OCI-LY1 (cell line): ENCODE results near the gene SMOC2.

Experiments
- H2AFZ ChIP-seq: fragments of 200-600 bp; sonication (generic), shearing (Covaris generic); 2 replicates; pipeline ENCODE4 v1.6.0; 2014; ENCODE audit warnings: antibody characterized with exemption, mild to moderate bottlenecking, low read length
- H3F3A ChIP-seq: fragments of 200-600 bp; sonication (generic), shearing (Covaris generic); 2 replicates; pipeline ENCODE4 v1.6.0; 2014; ENCODE audit warnings: mild to moderate bottlenecking, antibody characterized with exemption, low read length, moderate library complexity; ENCODE audit not compliant: insufficient read depth
- H3K27ac ChIP-seq: fragments of 200-600 bp; sonication (generic); 2 replicates; pipeline ENCODE4 v1.5.1; 2014; ENCODE audit warnings: low read length, mixed run types, mild to moderate bottlenecking, low read depth; ENCODE audit not compliant: poor library complexity, severe bottlenecking
- H3K27me3 ChIP-seq: fragments of 200-600 bp; sonication (generic); 2 replicates; pipeline ENCODE4 v1.6.0; 2014; ENCODE audit warnings: antibody characterized with exemption, mild to moderate bottlenecking, low read length, moderate library complexity; ENCODE audit not compliant: insufficient read depth
- H3K36me3 ChIP-seq: fragments of 200-600 bp; sonication (generic); 2 replicates; pipeline ENCODE4 v1.6.1; 2014; ENCODE audit warnings: mild to moderate bottlenecking, antibody characterized with exemption, low read length, moderate library complexity, mixed read lengths; ENCODE audit not compliant: insufficient read depth
- H3K4me1 ChIP-seq: fragments of 200-600 bp; sonication (generic); 2 replicates; pipeline ENCODE4 v1.5.1; 2014; ENCODE audit warnings: mild to moderate bottlenecking, low read length, moderate library complexity; ENCODE audit not compliant: insufficient read depth, severe bottlenecking
- H3K4me2 ChIP-seq: fragments of 200-600 bp; sonication (generic), shearing (Covaris generic); 2 replicates; pipeline ENCODE4 v1.6.1; 2014; ENCODE audit warnings: low read length
- H3K4me3 ChIP-seq: fragments of 200-600 bp; sonication (generic); 2 replicates; pipeline ENCODE4 v1.5.1; 2014; ENCODE audit warnings: low read length, low read depth, mild to moderate bottlenecking, mixed read lengths; ENCODE audit not compliant: poor library complexity, severe bottlenecking
- H3K79me2 ChIP-seq: fragments of 200-600 bp; shearing (Covaris generic); 2 replicates; pipeline ENCODE4 v1.6.1; 2016; ENCODE audit warnings: mixed run types, low read length, mixed read lengths; ENCODE audit not compliant: insufficient read depth
- H3K9ac ChIP-seq: fragments of 200-600 bp; sonication (generic), shearing (Covaris generic); 2 replicates; pipeline ENCODE4 v1.6.1; 2014; ENCODE audit warnings: mild to moderate bottlenecking, low read length, mixed read lengths
- H3K9me2 ChIP-seq: fragments of 200-600 bp; sonication (generic), shearing (Covaris generic); 2 replicates; pipeline ENCODE4 v1.6.1; 2014; ENCODE audit warnings: low read depth, mild to moderate bottlenecking, low read length, mixed read lengths
- H3K9me3 ChIP-seq: fragments of 200-600 bp; shearing (Covaris generic); 2 replicates; pipeline ENCODE4 v1.6.1; 2014; ENCODE audit warnings: low read length, mixed read lengths
- H4K20me1 ChIP-seq: fragments of 200-600 bp; sonication (generic), shearing (Covaris generic); 2 replicates; pipeline ENCODE4 v1.6.0; 2016; ENCODE audit warnings: mild to moderate bottlenecking, low read length; ENCODE audit not compliant: insufficient read depth
- CTCF ChIP-seq: fragments of 200-600 bp; sonication (generic), shearing (Covaris generic); IDR thresholded peaks from 2 replicates; pipeline ENCODE4 v1.5.1; 2017; ENCODE audit warnings: mild to moderate bottlenecking, antibody characterized with exemption, low read length, moderate library complexity, mixed read lengths
- EZH2 ChIP-seq: fragments of 200-600 bp; sonication (generic), shearing (Covaris generic); IDR thresholded peaks from 2 replicates; pipeline ENCODE4 v1.8.0; 2017; ENCODE audit warnings: borderline replicate concordance, mixed run types, mild to moderate bottlenecking, antibody characterized with exemption, low read length, moderate library complexity, mixed read lengths

Gene SMOC2

DNA sequence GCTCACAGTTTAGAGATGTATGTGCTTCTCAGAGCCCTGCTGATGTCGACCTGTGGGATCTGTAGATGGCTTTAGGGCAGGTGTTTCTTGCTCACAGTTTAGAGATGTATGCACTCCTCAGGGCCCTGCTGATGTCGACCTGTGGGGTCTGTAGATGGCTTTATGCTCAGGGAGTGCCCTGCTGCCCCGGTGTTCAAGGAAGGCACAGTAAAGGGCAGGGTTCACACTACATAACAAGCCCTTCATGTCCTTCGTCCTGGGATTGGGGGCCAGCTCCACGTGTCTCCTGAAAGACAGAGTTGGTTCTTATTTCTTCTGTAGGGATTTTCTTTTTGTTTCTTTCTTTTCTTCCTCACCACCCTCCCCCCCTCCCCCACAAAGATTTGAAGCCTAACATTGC is 91.1 kb downstream of the SMOC2 start:
- H2AFZ ChIP-seq = no peak overlapping the region
- no peak overlapping the region for H3K4me3 ChIP-seq
- H3K9me2 ChIP-seq = no peaks in the 10 kb centered on the region
- H3K4me1 ChIP-seq = no peaks in the 10 kb centered on the region
- no peak overlapping the region for H3K4me2 ChIP-seq
- H3F3A ChIP-seq = no peaks in the 10 kb centered on the region
- H3K79me2 ChIP-seq = no peaks in the 10 kb centered on the region
- H3K27me3 ChIP-seq = no peaks in the 10 kb centered on the region
- no peaks in the 10 kb centered on the region for H4K20me1 ChIP-seq
- no peak overlapping the region for H3K27ac ChIP-seq
- H3K9ac ChIP-seq = no peak overlapping the region
- H3K36me3 ChIP-seq = no peaks in the 10 kb centered on the region
- no peaks in the 10 kb centered on the region for H3K9me3 ChIP-seq
- TF ChIP-seq CTCF (no peak), EZH2 (no peak)

GRCh38 chr6:168533414-168533813 is 92.4 kb downstream of the SMOC2 start:
- Histone ChIP-seq H4K20me1 (no peaks in the 10 kb centered on the region), H3F3A (no peaks in the 10 kb centered on the region), H3K36me3 (no peaks in the 10 kb centered on the region), H3K4me2 (no peak overlapping the region), H3K27ac (no peak overlapping the region), H3K4me1 (no peaks in the 10 kb centered on the region), H2AFZ (no peak overlapping the region), H3K9me2 (no peaks in the 10 kb centered on the region), H3K9me3 (no peaks in the 10 kb centered on the region), H3K79me2 (no peaks in the 10 kb centered on the region), H3K27me3 (no peaks in the 10 kb centered on the region), H3K4me3 (no peak overlapping the region), H3K9ac (no peak overlapping the region)
- TF ChIP-seq CTCF = no peak
- TF ChIP-seq EZH2 = no peak

DNA sequence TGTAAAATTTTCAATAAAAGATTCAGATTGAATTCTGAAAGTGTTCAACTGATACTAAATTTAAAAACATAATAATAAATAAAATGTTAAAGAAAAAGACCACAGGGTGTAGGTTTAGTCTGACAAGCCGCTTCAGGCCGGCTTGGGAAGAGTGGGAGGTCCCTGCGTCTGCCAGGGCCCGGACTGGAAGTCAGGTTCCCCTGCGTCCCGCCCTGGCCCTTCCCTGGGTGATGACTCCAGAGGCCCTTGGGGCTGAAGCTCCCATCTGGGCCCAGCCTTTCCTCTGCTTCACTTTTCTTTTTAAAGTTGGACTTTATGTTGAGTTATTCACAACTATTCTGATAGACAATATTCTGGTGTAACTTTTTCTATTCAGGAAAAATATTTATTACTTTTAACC is 93.3 kb downstream of the SMOC2 start:
- H4K20me1 ChIP-seq = no peaks in the 10 kb centered on the region
- H3K27me3 ChIP-seq = no peaks in the 10 kb centered on the region
- H3K79me2 ChIP-seq = no peaks in the 10 kb centered on the region
- H3K9me3 ChIP-seq = no peaks in the 10 kb centered on the region
- H3F3A ChIP-seq = no peaks in the 10 kb centered on the region
- no peaks in the 10 kb centered on the region for H3K36me3 ChIP-seq
- no peaks in the 10 kb centered on the region for H3K9me2 ChIP-seq
- no peak overlapping the region for H3K4me3 ChIP-seq
- TF ChIP-seq CTCF (no peak), EZH2 (no peak)
- H3K27ac ChIP-seq = no peak overlapping the region
- no peak overlapping the region for H3K9ac ChIP-seq
- H3K4me2 ChIP-seq = no peak overlapping the region
- no peak overlapping the region for H2AFZ ChIP-seq
- H3K4me1 ChIP-seq = no peaks in the 10 kb centered on the region
